Left lung (tissue), 10 donors: ENCODE results near the gene PNO1. TPM values are rescaled to one million over a fixed set of nuclear protein-coding genes. Genes with fewer than 3 reads are reported as not detected.

Source experiments
- ATAC-seq: fragments of 200-7000 bp; cut with Tn5 transposase; one replicate; pipeline ENCODE4 v1.9.1; 2020; ENCODE audit warnings: moderate library complexity
- DNase-seq, 4 donors: peaks; one replicate each; pipeline ENCODE4 v3.0.0-alpha.2; 2013 to 2020
- H3K27ac ChIP-seq, 2 donors: fragments of 200-600 bp; sonication (generic) in 1 of 2; one replicate each; pipeline versions ENCODE4 v1.5.0 to v1.8.0; 2020 to 2021
- H3K27me3 ChIP-seq, 2 donors: fragments of 200-600 bp; sonication (generic) in 1 of 2; one replicate each; pipeline versions ENCODE4 v1.5.0 to v1.8.0; 2020 to 2021
- H3K36me3 ChIP-seq, 2 donors: fragments of 200-600 bp; sonication (generic) in 1 of 2; one replicate each; pipeline versions ENCODE4 v1.5.0 to v1.8.0; 2020 to 2021
- H3K4me1 ChIP-seq, 2 donors: fragments of 200-600 bp; one replicate each; pipeline ENCODE4 v1.8.0; 2021
- H3K4me3 ChIP-seq, 2 donors: fragments of 200-600 bp; sonication (generic) in 1 of 2; one replicate each; pipeline versions ENCODE4 v1.5.0 to v1.8.0; 2020 to 2021; ENCODE audit warnings: mild to moderate bottlenecking in 1 of 2
- H3K9me3 ChIP-seq, 2 donors: fragments of 200-600 bp; sonication (generic) in 1 of 2; one replicate each; pipeline versions ENCODE4 v1.5.0 to v1.8.0; 2020 to 2021
- intact Hi-C, 2 donors: fragments of 100-400 bp; cut with DNase I; formaldehyde crosslinking; loops; one replicate each; pipeline versions ENCODE4 v1.11.2 to v1.14.2; 2022
- polyA plus RNA-seq, 6 donors: library from polyadenylated mRNA; unstranded; fragments of 120-200 nt; gene quantifications; one replicate each; pipeline ENCODE4 v1.2.1, GENCODE V29; 2013; ENCODE audit not compliant: insufficient read length in 6 of 6
- total RNA-seq, 2 donors: library from RNA; stranded (reverse); fragmentation: NEBNext Ultra II Directional; extraction: Animal tissue kit (Norgen Biotek cat#: 25700); gene quantifications; one replicate each; pipeline ENCODE4 v1.2.1, GENCODE V29; 2021
- TF ChIP-seq, protein P1 (sequence below), 2 donors: fragments of 200-600 bp; sonication (generic) in 1 of 2; IDR thresholded peaks; one replicate each; pipeline versions ENCODE4 v1.5.0 to v1.8.0; 2021; ENCODE audit warnings: antibody characterized with exemption in 2 of 2
- donor health status: DM: no; HTN: yes; CAD: no.
- donor health status: DM: no; HTN: no; CAD: no.

PNO1 gene
- total and polyA plus RNA-seq, 8 donors: 9.4 to 17.7 (median 13.5) TPM

- ATAC-seq (no peak), DNase-seq (no peak)
- H3K4me1 ChIP-seq: peaks cover 16 to 49% of the 10 kb centered on the region in 2 donors
- no peaks in the 10 kb centered on the region for H3K9me3 ChIP-seq
- TF ChIP-seq, protein P1, sequence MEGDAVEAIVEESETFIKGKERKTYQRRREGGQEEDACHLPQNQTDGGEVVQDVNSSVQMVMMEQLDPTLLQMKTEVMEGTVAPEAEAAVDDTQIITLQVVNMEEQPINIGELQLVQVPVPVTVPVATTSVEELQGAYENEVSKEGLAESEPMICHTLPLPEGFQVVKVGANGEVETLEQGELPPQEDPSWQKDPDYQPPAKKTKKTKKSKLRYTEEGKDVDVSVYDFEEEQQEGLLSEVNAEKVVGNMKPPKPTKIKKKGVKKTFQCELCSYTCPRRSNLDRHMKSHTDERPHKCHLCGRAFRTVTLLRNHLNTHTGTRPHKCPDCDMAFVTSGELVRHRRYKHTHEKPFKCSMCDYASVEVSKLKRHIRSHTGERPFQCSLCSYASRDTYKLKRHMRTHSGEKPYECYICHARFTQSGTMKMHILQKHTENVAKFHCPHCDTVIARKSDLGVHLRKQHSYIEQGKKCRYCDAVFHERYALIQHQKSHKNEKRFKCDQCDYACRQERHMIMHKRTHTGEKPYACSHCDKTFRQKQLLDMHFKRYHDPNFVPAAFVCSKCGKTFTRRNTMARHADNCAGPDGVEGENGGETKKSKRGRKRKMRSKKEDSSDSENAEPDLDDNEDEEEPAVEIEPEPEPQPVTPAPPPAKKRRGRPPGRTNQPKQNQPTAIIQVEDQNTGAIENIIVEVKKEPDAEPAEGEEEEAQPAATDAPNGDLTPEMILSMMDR (IDR thresholded peaks at IDR 0.05): no peak
- peak overlapping the region in 1 of 2 donors; percentile 5 for H3K27ac ChIP-seq
- H3K36me3 ChIP-seq: no peaks in the 10 kb centered on the region
- no peaks in the 10 kb centered on the region for H3K27me3 ChIP-seq
- intact Hi-C loops: loop anchor here in 1 of 2 donors (10.0 kb wide), 1 partner anchor 50 kb away; no protein-coding TSS in a partner anchor
- no peak overlapping the region for H3K4me3 ChIP-seq
Measured at GRCh38 chr2:68195096-68195495, 37.4 kb downstream of the PNO1 start.

DNA sequence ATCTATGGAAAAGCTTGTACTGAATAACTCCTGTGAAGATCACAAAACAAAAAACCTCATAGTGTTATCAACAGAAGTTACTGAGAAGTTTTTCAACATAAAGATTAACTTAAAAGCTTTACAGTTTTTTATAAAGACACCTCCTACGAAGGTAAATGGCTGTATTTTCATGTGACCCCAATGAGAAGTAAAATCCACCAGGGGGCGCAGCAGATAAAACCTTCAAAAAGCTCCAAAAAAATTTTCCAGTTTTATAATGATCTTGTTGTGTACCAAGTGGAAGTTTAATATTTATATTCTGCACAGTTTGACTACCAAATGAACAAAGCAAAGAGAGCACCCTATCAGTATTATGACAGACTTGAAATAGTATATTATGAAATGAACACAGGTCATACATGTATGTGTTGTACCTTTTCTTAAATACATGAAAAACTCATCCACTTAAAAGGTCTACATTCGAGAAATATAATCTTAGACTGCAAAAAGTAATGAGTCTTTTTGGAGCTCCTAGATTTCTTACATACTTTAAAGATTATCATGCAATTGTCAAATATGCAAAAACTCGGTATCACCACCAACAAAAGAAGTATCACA is 38.5 kb downstream of the PNO1 start:
- ATAC-seq (peak; percentile 71), DNase-seq (peak in 2 of 4 donors; percentile 20 to 55)
- Histone ChIP-seq H3K36me3 (no peaks in the 10 kb centered on the region), H3K4me3 (no peak overlapping the region), H3K4me1 (peaks cover 16 to 45% of the 10 kb centered on the region in 2 donors), H3K9me3 (no peaks in the 10 kb centered on the region), H3K27ac (no peak overlapping the region), H3K27me3 (no peaks in the 10 kb centered on the region)
- intact Hi-C loops: loop anchor here in 1 of 2 donors (10.0 kb wide), 1 partner anchor 49 kb away; no protein-coding TSS in a partner anchor
- TF ChIP-seq, protein P1 (IDR thresholded peaks at IDR 0.05): peak in 1 of 2 donors; percentile 73

DNA sequence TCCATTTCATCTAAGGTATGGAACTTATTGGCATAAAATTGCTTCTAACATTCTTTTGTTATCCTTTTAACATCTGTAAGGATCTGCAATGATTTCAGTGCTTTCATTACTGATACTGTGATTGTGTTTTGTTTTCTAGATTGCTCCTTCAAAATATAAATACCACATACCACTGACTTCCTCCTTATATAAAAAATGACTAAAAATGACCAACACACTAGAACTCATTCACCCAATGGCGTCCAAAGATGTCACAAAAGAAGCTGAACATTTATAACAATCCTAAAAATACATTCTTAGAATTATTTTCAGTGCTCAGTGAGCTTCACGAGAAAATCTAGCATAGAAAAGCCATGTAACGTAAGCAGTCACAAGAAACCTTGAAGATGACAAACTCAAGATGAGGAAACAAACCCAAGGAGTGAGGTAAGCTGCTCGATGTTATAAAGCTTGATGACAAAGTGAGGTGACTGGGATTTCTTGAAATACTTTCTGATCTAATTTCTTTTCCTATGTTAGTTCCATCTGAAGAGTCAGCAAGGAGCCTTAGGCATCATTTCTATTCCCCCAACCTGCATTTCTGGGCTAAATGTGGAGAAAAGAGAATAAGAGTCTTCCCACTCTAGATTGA is 42.6 kb downstream of the PNO1 start:
- TF ChIP-seq, protein P1 (IDR thresholded peaks at IDR 0.05): no peak
- H3K27me3 ChIP-seq: no peaks in the 10 kb centered on the region
- no peak for DNase-seq
- peaks cover 0 to 3% of the 10 kb centered on the region in 2 donors for H3K36me3 ChIP-seq
- peak overlapping the region in 1 of 2 donors; percentile 4 for H3K27ac ChIP-seq
- H3K4me3 ChIP-seq: no peak overlapping the region
- no peaks in the 10 kb centered on the region for H3K9me3 ChIP-seq
- peaks cover 8 to 38% of the 10 kb centered on the region in 2 donors for H3K4me1 ChIP-seq
- intact Hi-C loops: no loop called here
- ATAC-seq: no peak

GRCh38 chr2:68203587-68203986 is 45.9 kb downstream of the PNO1 start:
- Histone ChIP-seq H3K9me3 (no peaks in the 10 kb centered on the region), H3K4me1 (peaks cover 0 to 48% of the 10 kb centered on the region in 2 donors), H3K27me3 (no peaks in the 10 kb centered on the region), H3K36me3 (peaks cover 0 to 10% of the 10 kb centered on the region in 2 donors), H3K27ac (no peak overlapping the region), H3K4me3 (no peak overlapping the region)
- intact Hi-C loops: no loop called here
- TF ChIP-seq, protein P1 (IDR thresholded peaks at IDR 0.05): no peak
- DNase-seq: no peak
- no peak for ATAC-seq

DNA sequence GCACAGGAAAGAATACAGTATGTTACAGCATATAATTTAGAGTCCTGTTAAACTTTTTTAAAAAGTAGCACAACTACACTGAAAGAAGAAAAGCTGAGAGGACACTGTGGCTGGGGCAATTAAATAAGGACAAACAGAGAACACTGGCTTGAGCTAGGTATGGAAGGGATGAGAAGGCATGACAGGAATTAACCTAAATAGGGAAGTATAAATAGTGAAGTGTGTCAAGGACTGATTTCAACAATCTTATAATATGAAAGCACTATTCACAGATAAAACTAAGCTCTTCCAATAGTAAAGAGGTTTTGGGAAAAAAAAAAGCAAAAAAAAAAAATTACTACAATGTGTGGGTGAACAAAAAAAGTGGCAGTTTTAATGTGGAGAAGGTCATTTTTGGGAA is 49.1 kb downstream of the PNO1 start:
- Histone ChIP-seq H3K36me3 (peaks cover 0 to 13% of the 10 kb centered on the region in 2 donors), H3K27me3 (no peaks in the 10 kb centered on the region), H3K9me3 (no peaks in the 10 kb centered on the region), H3K27ac (peak overlapping the region in 1 of 2 donors; percentile 26), H3K4me1 (peaks cover 0 to 42% of the 10 kb centered on the region in 2 donors), H3K4me3 (no peak overlapping the region)
- intact Hi-C loops: no loop called here
- ATAC-seq: peak; percentile 64
- no peak for DNase-seq
- TF ChIP-seq, protein P1 (IDR thresholded peaks at IDR 0.05): no peak
